ENCODE results near the gene ADAP1.
"Not testable (repeated sequence)": the region's sequence is repeated elsewhere in the genome, so short reads cannot be mapped to it uniquely, and the experiment has no call there.

ADAP1 gene

DNA sequence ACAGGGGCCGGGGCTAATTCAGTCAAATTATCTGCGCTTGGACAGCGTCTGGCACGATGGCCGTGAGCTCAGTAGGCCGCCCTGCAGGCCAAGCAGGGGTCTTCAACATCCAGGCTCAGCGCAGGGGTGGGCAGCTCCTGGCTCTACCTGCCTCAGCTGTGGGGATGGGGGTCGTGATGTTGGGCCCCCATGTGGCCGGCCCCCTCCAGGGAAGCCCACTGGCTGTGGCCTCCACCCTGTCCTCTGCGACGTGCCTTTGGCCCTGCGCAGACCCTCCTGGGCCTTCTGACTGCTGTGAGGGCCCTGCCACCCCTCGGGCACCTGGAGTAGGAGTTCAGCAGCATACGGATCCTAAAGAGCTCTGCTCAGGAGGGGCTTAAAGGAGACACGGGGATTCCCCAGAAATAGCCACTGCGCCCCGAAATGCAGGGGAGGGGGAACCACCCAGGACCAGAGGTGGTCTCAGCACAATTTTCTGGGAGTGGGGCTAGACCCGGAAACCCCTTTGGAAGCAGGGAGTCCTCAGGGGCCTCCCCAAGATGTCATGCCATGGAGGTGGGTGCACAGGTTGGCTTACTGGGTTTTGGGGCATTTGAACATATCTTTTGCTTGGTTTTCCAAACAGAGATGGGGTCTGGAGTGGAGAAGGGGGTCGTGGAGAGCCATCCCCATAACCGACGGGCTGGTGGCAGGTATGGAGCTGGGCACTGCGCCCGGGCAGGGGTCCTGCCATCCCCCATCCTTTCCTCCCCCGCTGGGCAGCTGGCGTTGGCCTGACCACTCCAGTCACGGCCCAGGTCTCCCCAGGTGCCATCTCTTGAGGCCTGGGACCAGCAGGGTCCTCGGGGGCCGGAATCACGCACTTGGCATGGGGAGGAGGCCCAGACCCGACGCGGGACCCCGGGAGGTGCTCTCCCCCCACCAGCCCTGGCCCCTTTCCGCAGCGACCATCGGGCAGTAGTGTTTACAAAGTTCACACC lies 4.0 kb upstream of the ADAP1 start:
- DNase-seq: no peak

- no peak for DNase-seq
Measured at GRCh38 chr7:957418-958220, 3.1 kb upstream of the ADAP1 start.

DNA sequence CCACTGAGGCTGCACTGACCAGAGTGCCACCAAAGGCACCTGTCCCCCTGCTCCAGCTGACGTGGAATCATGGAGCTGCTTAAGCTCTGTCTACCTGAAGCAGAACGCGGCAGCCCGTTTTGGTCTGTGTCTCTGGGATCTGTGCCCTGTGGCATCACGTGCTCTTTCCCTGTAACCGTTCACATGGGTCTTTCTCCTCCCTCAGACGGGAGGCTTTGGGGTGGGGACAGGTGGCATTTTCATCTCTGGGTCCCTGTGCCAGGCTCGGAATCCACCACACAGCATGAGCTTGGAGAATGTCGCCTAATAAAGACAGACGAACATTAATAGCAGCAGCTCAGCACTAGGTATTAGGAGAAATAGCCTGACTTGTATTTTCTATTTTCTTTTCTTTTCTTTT lies 1.6 kb upstream of the ADAP1 start:
- no peak for DNase-seq

DNA sequence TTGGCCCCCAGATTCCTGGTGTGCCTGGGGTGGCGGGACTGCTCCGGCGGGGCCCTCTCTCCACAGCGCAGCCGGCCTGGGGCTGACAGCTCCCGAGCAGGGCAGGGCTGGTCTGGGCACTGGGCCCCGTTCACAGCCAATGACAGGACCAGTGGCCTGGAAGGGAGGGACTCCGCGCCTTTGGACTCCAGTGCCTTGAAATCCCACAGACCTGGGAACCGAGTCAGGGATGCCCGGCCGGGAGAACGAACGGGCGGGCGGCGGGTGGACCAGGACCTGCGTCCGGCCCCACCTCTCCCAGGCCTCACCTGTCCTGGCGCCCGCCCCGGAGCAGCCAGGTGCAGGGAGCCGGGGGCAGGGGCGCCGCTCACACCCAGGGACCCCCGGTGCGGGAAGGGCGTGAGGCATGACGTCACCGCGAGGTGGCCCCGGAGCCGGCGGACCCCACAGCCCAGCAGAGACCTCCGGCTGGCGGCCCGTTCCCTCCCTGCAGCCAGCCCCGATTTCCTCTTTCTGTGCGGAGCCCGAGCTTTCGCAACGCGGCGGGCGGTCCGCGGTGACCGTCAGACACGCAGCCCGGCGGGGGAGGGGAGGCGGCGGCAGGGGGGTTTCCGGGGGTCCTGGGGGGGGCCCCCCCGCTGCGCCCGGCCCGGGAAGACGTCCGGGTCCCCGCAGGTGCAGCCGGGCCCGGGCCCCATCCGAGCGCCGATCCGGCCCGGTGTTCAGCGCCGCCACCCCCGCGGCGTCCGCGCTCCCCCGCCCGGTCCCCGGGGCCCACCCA lies 743 bp downstream of the ADAP1 start:
- DNase-seq: no peak

- DNase-seq: no peak
Measured at GRCh38 chr7:952548-953441, 1.7 kb downstream of the ADAP1 start.

- DNase-seq: no peak
Measured at GRCh38 chr7:951881-952547, 2.5 kb downstream of the ADAP1 start.

GRCh38 chr7:949021-949934 lies 5.2 kb downstream of the ADAP1 start:
- no peak for DNase-seq

DNA sequence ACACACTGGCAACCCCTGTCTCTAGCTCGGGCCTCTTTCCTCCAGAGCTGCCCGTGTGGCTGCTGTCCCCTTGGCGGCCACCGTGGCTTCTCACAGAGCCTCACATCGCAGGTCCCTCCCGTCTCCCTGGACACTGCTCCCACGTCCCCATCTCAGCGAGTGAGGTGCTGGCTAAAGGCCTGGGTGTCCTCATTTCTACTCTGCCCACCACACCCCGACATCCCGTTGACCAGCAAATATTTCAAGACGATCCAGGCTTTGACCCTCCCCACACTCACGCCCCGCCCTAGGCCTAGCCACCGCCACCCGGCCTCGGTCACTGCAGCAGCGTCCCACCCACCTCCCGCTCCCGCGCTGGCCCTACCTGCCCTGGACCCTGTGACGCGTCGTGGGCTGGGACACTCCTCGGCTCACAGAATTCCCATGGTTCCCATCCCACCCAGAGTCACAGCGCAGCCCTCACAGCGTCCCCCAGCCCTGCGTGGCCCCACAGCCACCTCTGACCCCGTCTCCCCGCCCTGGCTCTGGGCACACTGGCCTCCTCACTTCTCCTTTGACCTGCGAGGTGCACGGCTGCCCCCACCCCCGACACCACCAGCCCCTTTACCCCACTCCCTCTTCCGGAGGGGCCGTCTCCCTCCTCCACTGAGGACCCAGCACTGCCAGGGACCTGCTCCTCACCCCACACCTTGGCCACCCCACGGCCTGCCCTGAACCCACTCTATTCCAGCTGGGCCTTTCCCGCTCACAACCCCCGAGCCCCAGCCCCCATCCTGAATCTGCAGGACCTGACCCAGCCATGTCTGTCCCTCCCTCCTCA lies 6.9 kb downstream of the ADAP1 start:
- DNase-seq: no peak

GRCh38 chr7:946256-946996 lies 8.1 kb downstream of the ADAP1 start:
- no peak for DNase-seq

GRCh38 chr7:945556-946255 lies 8.8 kb downstream of the ADAP1 start:
- no peak for DNase-seq

DNA sequence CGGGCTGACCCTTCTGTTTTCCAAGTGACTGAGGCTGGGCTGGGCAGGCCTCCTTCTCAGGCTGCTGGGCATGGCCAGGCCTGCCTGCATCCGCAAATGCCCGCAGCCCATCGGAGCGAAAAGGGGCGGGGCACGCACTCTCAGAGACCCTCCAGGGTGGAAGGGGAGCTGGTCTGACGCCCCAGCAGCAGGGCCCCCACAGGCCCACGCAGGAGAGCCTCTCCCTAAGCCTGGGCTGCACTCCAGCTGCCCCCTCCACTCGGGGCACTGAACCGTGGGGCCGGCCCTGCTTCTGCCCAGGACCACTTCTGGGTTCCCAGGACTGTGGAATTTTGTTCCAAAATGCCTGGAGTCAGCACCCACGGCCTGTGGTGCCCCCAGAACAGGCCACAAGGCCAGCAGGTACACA lies 9.3 kb downstream of the ADAP1 start:
- DNase-seq: no peak

DNA sequence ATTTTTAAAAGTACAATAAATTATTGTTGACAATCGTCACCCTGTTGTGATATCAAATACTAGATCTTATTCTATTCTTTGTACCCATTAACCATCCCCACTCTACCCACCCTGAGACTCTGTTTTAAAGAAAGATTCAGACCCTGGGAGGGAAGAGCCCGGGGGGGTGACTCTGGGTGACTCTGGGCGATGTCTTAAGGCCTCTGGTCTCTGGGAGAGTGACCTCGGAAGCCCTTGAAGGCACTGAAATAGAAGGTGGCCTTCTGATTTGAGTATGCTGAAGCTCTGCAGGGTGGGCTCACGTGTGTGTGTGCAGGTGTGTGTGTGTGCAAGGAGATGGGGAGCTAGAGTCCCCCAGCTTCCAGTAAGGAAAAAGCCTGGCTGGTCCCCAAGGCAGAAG lies 9.7 kb downstream of the ADAP1 start:
- DNase-seq: no peak

GRCh38 chr7:943793-944192 lies 10.7 kb downstream of the ADAP1 start:
- DNase-seq: not testable (repeated sequence)

- DNase-seq: no peak
Measured at GRCh38 chr7:940599-941408, 13.7 kb downstream of the ADAP1 start.

- DNase-seq: no peak
Measured at GRCh38 chr7:939843-940242, 14.6 kb downstream of the ADAP1 start.

DNA sequence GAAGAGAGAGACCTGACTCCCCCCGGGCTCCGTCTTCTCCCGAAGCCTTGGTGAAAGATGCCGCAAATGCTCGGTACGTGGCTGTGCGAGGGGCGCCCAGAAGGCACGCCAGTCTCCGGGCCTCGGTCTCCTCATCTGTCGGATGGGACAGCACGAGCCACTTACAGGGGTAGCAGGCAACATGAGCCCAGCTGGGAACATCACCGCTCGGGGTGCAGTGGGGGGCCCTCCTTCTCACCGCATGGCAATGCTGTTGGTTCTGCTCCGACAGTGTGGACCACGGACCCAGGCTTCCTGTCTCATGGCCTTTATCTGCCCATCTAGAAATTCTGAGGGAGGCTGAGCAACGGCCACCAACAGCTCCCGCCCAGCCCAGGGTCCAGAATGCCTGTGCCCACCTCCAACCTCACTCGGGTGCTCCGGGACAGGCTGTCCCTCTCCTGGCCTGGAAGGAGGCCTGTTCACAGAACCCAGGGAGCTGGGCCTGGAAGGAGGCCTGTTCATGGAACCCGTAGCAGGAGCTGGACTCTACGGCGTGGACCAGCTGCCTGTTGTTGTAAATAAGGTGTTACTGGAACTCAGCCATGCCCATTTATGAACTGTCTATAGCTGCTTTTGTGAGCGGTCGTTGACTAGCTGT lies 15.8 kb downstream of the ADAP1 start:
- DNase-seq: no peak

Measured in NCI-H187 (cell line).